ENCODE results near the gene CDK6. TPM values are rescaled to one million over a fixed set of nuclear protein-coding genes. Genes with fewer than 3 reads are reported as not detected.

Gene CDK6
- total and polyA plus RNA-seq, 5 experiments from 2014 or later: 10.1 to 29.4 (median 12.9) TPM

- ATAC-seq: no peak
- Mint-ChIP-seq H3K9me3 (peaks cover 0 to 15% (median 2%) of the 10 kb centered on the region in 9 donors), H3K27me3 (no peaks in the 10 kb centered on the region), H3K36me3 (peaks cover 6 to 10% (median 6%) of the 10 kb centered on the region in 3 donors), H3K4me1 (peaks cover 17 to 48% (median 24%) of the 10 kb centered on the region in 4 donors), H3K4me3 (no peak overlapping the region), H3K27ac (peak overlapping the region in 2 of 10 donors; percentile 7 to 39)
- DNase-seq: no peak
- POLR2A ChIA-PET: no interaction called here
These were observed 204.4 kb downstream of the CDK6 start for GRCh38 chr7:92631850-92632487.

GRCh38 chr7:92631067-92631849, 205.1 kb downstream of the CDK6 start:
- H3K36me3 Mint-ChIP-seq: peaks cover 6 to 10% (median 6%) of the 10 kb centered on the region in 3 donors
- DNase-seq (no peak), ATAC-seq (peak in 1 of 2 donors; percentile 8)
- peak overlapping the region in 3 of 10 donors; percentile 7 to 82 (median 39) for H3K27ac Mint-ChIP-seq
- POLR2A ChIA-PET: no interaction called here
- H3K27me3 Mint-ChIP-seq: no peaks in the 10 kb centered on the region
- H3K4me1 Mint-ChIP-seq: peaks cover 21 to 54% (median 29%) of the 10 kb centered on the region in 4 donors
- H3K4me3 Mint-ChIP-seq: no peak overlapping the region
- peaks cover 0 to 15% (median 2%) of the 10 kb centered on the region in 9 donors for H3K9me3 Mint-ChIP-seq

DNA sequence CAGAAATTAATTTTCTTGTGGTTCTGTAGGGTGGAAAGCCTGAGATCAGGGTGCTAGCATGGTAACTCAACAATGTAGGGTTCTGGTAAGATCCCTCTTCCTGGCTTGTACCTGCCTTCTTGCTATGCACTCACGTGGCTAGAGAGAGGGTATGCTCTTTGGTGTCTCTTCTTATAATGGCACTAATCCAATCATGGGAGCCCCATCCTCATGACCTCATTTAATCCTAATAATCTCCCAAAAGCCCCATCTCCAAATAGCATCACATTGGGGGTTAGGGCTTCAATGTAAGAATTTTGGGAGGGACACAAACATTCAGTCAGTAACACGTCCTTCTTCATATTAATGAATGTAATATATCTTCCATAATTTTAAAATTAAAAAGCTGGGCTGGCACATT, 206.6 kb downstream of the CDK6 start:
- H3K4me3 Mint-ChIP-seq: no peak overlapping the region
- no peaks in the 10 kb centered on the region for H3K27me3 Mint-ChIP-seq
- H3K4me1 Mint-ChIP-seq: peaks cover 23 to 56% (median 40%) of the 10 kb centered on the region in 4 donors
- no peak for ATAC-seq
- POLR2A ChIA-PET: no interaction called here
- H3K36me3 Mint-ChIP-seq: peaks cover 6 to 10% (median 6%) of the 10 kb centered on the region in 3 donors
- H3K9me3 Mint-ChIP-seq: peaks cover 0 to 15% (median 2%) of the 10 kb centered on the region in 9 donors
- no peak for DNase-seq
- H3K27ac Mint-ChIP-seq: peak overlapping the region in 1 of 10 donors; percentile 31

GRCh38 chr7:92627956-92628355, 208.4 kb downstream of the CDK6 start:
- Mint-ChIP-seq H3K4me1 (peaks cover 17 to 41% (median 26%) of the 10 kb centered on the region in 4 donors), H3K9me3 (peaks cover 0 to 15% (median 2%) of the 10 kb centered on the region in 9 donors), H3K36me3 (peaks cover 6 to 10% (median 8%) of the 10 kb centered on the region in 3 donors), H3K4me3 (no peak overlapping the region), H3K27me3 (no peaks in the 10 kb centered on the region), H3K27ac (peak overlapping the region in 1 of 10 donors; percentile 4)
- POLR2A ChIA-PET: no interaction called here
- ATAC-seq (no peak), DNase-seq (no peak)

DNA sequence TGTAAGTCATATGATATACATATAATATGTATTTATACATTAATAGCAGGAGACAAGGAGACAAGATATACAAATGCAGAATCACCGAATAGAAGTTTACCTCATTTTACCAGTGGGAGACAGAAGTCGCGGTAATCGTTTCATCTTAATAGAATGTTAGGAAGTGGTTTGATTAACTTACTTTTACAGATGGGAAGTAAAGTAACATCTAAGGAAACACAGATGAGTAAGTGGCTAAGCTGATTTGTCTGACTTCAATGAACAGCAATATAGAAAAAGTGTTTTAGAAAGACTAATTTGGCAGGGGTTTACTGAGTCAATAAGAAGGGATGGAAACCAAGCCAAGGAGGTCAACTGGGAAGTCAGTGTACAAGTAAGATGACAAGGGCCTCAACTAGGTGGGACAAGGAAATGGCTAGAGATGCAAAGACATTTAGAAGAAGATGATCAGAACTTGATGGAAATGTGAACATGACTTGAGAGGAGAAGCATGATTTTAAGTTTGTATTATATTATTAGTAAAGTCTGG, 210.0 kb downstream of the CDK6 start:
- ATAC-seq (no peak), DNase-seq (no peak)
- no peaks in the 10 kb centered on the region for H3K27me3 Mint-ChIP-seq
- peaks cover 10 to 11% (median 10%) of the 10 kb centered on the region in 3 donors for H3K36me3 Mint-ChIP-seq
- H3K4me1 Mint-ChIP-seq: peaks cover 17 to 42% (median 29%) of the 10 kb centered on the region in 4 donors
- peak overlapping the region in 4 of 10 donors; percentile 27 to 62 (median 50) for H3K27ac Mint-ChIP-seq
- H3K9me3 Mint-ChIP-seq: peaks cover 0 to 15% (median 2%) of the 10 kb centered on the region in 9 donors
- H3K4me3 Mint-ChIP-seq: peak overlapping the region in 2 of 10 donors; percentile 8 to 25
- POLR2A ChIA-PET: no interaction called here

- H3K9me3 Mint-ChIP-seq: peaks cover 0 to 15% (median 2%) of the 10 kb centered on the region in 9 donors
- DNase-seq (no peak), ATAC-seq (no peak)
- H3K4me3 Mint-ChIP-seq: peak overlapping the region in 2 of 10 donors; percentile 27 to 30
- peak overlapping the region in 6 of 10 donors; percentile 11 to 80 (median 42) for H3K27ac Mint-ChIP-seq
- peaks cover 20 to 41% (median 33%) of the 10 kb centered on the region in 4 donors for H3K4me1 Mint-ChIP-seq
- H3K27me3 Mint-ChIP-seq: no peaks in the 10 kb centered on the region
- peaks cover 10 to 11% (median 10%) of the 10 kb centered on the region in 3 donors for H3K36me3 Mint-ChIP-seq
- POLR2A ChIA-PET: no interaction called here
These were observed 210.8 kb downstream of the CDK6 start for GRCh38 chr7:92625617-92626016.

DNA sequence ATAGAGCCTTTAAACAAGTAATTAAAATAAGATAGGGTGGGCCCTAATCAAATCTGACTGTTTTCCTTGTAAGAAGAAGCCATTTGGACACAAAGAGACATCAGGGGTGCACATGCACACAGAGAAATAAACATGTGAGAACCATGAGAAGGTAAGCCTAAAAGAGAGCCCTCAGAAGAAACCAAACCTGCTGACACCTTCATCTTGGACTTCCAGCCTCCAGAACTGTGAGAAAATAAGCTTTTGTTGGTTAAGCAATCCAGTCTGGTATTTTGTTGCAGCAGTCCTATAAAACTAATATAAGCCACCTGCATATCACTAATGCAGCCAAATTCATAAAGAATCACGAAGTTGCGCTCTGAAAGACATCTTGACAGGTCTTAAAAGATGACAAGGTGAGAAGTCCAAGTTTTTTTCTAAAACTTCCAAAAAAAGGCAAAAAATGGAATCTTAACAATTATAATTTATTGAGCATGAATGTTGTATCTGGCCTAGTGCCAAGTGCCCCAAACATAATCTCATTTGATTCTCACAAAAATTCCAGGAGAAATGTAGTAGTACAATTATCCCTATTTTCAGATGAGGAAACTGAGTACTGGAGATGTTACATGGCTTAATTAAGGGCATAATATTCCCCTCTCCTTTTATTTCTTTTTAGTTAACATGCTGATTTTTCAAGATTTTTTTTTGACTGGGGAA, 211.9 kb downstream of the CDK6 start:
- H3K27ac Mint-ChIP-seq: peak overlapping the region in 1 of 10 donors; percentile 62
- ATAC-seq: no peak
- POLR2A ChIA-PET: interaction anchor here (0.6 to 1.0 kb wide), 2 partner anchors 66 to 207 kb away, joined by 3 read pairs; no protein-coding TSS in a partner anchor

GRCh38 chr7:92623544-92623943, 212.8 kb downstream of the CDK6 start:
- peaks cover 17 to 41% (median 33%) of the 10 kb centered on the region in 4 donors for H3K4me1 Mint-ChIP-seq
- ATAC-seq (no peak), DNase-seq (no peak)
- no peaks in the 10 kb centered on the region for H3K27me3 Mint-ChIP-seq
- POLR2A ChIA-PET: no interaction called here
- H3K9me3 Mint-ChIP-seq: peaks cover 0 to 4% (median 0%) of the 10 kb centered on the region in 9 donors
- peak overlapping the region in 4 of 10 donors; percentile 15 to 60 (median 50) for H3K27ac Mint-ChIP-seq
- peaks cover 4 to 9% (median 7%) of the 10 kb centered on the region in 3 donors for H3K36me3 Mint-ChIP-seq
- H3K4me3 Mint-ChIP-seq: no peak overlapping the region

More for the DNA sequence above, 211.9 kb downstream of the CDK6 start:
- Mint-ChIP-seq H3K9me3 (peaks cover 0 to 10% (median 0%) of the 10 kb centered on the region in 9 donors), H3K4me1 (peaks cover 20 to 41% (median 33%) of the 10 kb centered on the region in 4 donors), H3K4me3 (no peak overlapping the region), H3K27me3 (no peaks in the 10 kb centered on the region), H3K36me3 (peaks cover 7 to 10% (median 9%) of the 10 kb centered on the region in 3 donors)
- DNase-seq: no peak

DNA sequence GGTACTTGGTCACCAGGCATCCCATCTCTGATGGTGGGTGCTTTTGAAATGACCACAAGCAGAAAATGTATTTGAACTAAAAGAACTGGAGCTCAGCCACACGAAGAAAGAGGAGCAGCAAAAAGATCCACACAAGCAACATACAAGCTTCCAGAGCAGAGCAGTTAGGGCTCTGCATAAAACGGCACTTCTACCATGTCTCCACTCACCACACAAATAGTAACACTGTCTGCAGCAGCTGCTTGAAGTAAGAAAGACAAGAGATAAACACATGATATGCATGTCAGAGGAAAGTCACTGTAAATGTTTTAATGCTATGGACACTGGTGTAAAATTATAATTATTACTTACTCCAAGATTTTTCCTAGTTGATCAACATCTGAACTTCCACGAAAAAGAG, 213.7 kb downstream of the CDK6 start:
- peaks cover 17 to 41% (median 33%) of the 10 kb centered on the region in 4 donors for H3K4me1 Mint-ChIP-seq
- no peak overlapping the region for H3K4me3 Mint-ChIP-seq
- ATAC-seq: no peak
- peak overlapping the region in 5 of 10 donors; percentile 1 to 60 (median 25) for H3K27ac Mint-ChIP-seq
- POLR2A ChIA-PET: no interaction called here
- H3K9me3 Mint-ChIP-seq: no peaks in the 10 kb centered on the region
- DNase-seq: no peak
- H3K36me3 Mint-ChIP-seq: peaks cover 0 to 8% (median 6%) of the 10 kb centered on the region in 3 donors
- H3K27me3 Mint-ChIP-seq: no peaks in the 10 kb centered on the region

- no peak overlapping the region for H3K4me3 Mint-ChIP-seq
- no peaks in the 10 kb centered on the region for H3K27me3 Mint-ChIP-seq
- no peak for ATAC-seq
- DNase-seq: no peak
- POLR2A ChIA-PET: interaction anchor here (0.6 kb wide), 1 partner anchor 20 kb away, joined by 3 read pairs; no protein-coding TSS in a partner anchor
- peaks cover 15 to 41% (median 32%) of the 10 kb centered on the region in 4 donors for H3K4me1 Mint-ChIP-seq
- H3K27ac Mint-ChIP-seq: peak overlapping the region in 6 of 10 donors; percentile 10 to 80 (median 27)
- no peaks in the 10 kb centered on the region for H3K9me3 Mint-ChIP-seq
- peaks cover 0 to 14% (median 7%) of the 10 kb centered on the region in 3 donors for H3K36me3 Mint-ChIP-seq
These were observed 214.3 kb downstream of the CDK6 start for GRCh38 chr7:92622030-92622429.

- Mint-ChIP-seq H3K4me1 (peaks cover 13 to 38% (median 30%) of the 10 kb centered on the region in 4 donors), H3K9me3 (no peaks in the 10 kb centered on the region), H3K27me3 (no peaks in the 10 kb centered on the region), H3K4me3 (peak overlapping the region in 2 of 10 donors; percentile 30 to 45), H3K36me3 (peaks cover 0 to 18% (median 7%) of the 10 kb centered on the region in 3 donors), H3K27ac (peak overlapping the region in 9 of 10 donors; percentile 10 to 90 (median 67))
- POLR2A ChIA-PET: interaction anchor here (0.6 to 0.9 kb wide), 3 partner anchors 21 to 215 kb away, joined by 3 read pairs; partner anchors contain the start of gene CDK6
- no peak for DNase-seq
- ATAC-seq: no peak
These were observed 214.8 kb downstream of the CDK6 start for GRCh38 chr7:92621561-92622023.

Measured in naive thymus-derived CD8-positive, alpha-beta T cell (primary cell).